HG03520 (cell line): ENCODE results near the gene SORBS1.

Source experiments
- ATAC-seq: cut with Tn5 transposase; IDR thresholded peaks from one replicate; pipeline ENCODE4 v1.9.1; 2021; ENCODE audit warnings: mild to moderate bottlenecking, moderate library complexity; ENCODE audit not compliant: unreplicated experiment

SORBS1 gene

DNA sequence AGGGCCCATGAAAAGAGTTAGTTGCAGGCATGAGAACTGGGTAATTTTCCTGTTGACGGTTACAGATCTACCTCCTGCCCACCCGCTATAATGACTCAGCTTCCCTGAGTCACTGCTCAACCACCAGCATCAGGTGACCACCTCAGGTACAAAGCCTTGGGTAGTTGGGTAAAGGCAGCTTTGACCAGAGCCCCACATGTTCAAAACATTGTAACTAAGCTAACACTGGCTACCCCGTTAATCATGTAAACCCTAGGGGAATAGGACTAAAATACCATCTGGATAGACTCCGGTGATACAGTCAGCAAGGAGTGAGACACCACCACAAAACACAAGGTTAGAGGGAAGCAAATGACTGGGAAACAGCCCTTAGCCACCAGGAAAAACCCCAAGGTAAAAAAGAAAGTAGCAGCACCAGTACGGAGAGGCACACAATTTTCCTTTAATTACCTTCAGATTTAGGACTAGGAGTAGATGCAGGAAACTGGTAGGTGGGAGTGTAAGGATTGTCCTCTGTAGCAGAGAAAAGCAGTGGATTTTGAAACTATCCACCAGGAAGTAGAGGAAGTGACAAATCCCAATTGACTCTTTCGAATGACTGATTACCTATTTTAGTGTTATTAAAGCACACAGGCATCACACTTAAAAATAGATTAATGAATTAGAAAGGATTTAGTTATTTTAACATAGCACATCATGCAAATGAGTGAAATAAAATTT is 166.8 kb downstream of the SORBS1 start:
- ATAC-seq: peak; percentile 63

DNA sequence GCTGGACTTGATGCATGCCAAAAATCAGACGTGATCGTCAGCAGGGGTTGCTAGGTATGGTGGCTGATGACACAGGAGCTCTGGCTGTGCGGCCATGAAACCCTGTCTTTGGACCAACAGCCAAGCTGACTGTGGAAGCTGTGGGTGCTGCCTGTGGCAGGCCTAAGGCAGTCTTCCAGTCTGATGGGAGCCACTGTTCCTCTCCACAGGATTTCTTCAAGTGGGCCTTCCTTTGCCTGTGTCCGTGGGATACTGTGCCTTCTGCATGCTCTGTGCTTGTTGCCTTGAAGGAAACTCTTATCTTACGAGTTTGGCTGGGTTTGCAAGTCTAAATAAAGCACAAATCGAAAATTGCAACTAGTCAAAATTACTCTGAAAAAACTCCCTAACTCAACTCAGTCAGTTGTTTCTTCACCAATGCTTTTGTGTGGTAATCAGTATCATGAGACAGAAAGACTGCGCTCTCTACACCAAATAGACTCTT is 168.4 kb downstream of the SORBS1 start:
- no peak for ATAC-seq

DNA sequence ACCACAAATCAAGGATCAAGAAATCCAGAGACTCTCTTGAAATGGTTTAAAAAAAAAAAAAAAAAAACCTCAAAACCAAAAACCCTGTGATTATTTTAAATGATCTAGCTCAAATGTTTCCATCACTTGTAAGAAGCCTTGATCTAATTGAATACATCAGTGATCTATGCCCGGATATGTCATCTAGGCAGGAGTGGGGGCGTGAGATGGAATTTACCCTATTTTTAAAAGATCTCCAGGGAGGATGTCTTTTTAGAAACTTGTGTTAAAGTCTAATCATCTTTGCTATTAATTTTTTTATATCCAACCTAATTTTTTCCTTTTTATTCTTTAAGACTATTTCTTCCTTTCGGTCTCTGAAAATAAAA is 169.0 kb downstream of the SORBS1 start:
- ATAC-seq: no peak

DNA sequence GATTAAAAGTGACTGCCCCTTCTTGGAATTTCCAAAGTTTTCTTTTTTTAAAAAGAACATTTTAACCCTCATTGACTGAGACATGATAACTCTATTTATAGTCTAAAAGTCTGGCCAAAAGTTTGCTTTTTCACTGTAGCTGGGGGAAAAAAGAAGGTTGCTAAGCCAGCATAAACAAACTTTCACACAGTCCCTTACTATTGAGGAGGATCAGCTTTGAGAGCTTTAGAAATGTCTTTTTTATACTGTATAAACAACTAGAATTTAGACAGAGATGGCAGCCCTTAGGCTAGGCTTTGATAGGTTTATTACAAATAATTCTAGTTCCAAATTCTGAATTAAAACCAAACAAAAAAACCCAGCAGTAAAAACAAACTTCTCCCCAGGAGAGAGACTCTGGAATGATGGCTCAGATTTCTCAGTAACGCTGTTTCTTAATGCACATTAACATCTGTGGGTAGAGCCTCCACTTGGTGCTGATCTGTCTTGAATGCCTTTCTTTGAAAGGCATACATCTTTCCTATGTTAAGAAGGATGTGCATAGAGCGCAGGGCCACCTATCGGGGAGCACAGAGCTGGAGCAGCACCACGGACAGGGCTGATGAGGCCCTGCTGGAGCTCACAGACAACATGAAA is 169.5 kb downstream of the SORBS1 start:
- no peak for ATAC-seq

DNA sequence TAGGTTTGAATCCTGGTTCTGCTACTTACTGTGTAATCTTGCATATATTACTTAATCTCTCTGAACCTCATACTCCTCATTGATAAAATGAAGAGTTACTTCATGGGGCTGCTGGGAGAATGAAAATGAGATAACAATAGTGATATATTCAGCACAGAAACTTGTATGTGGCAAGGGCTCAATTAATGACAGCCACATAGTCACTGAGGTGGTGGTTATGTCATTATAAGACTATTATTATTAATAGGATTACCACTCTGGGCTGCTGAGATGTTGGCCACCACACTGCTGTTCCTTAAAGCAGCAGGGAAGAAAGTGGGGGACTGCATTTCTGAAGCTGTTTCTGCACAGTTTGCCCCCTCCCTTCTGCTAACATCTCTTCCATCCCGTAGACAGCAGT is 170.0 kb downstream of the SORBS1 start:
- no peak for ATAC-seq

DNA sequence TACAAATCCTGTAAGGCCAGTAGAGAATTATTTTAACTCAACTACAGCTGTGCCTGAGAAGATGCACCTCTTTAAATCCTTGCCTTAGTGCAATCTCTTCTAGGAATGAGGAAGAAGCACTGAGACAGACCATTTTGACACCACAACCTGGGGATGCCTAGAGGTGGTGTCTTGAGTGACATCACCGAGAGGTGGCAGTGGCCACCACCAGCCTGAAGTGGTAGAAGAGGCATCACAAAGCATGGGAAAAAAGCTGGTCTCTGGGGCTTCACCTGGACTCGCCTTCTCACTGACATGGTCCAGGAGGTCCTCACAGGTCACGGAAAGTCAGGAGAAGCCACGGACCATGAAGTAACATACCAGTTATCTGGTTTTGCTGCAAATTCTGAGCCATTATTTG is 171.2 kb downstream of the SORBS1 start:
- ATAC-seq: no peak

DNA sequence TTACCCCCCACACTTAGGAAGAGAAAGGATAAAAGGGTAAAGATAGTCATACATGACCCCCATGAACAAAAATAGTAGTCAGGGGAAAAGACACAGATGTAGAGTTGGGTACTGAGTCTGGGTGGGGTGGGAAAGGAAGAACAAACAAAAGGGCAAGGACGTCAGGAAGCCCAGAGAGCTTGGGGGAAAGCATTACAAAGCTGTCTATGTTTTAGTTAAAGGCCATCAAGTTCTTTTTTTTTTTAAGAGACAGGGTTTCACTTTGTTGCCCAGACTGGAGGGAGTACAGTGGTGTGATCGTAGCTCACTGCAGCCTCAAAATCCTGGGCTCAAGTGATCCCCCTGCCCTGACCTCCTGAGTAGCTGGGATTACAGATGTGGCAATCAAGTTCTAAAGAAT is 172.0 kb downstream of the SORBS1 start:
- no peak for ATAC-seq

DNA sequence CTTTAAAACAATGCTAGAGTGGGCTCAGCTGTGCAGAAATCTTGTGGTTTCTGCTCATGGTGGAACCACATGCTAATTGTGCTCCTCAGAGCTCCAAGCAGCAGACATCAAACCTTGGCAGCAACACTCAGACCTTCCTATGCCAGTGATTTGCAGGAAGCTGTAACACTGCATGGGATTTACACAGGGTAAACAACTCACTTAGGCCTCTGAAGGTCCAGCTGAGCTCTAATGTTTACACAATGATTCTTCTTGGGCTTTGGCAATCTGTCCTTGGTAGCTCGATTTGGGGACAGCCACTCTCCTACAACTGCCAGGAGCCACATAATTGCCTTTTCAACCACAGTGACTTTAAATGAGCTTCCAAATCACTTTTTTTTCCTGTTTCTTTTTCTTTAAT is 172.6 kb downstream of the SORBS1 start:
- ATAC-seq: no peak

DNA sequence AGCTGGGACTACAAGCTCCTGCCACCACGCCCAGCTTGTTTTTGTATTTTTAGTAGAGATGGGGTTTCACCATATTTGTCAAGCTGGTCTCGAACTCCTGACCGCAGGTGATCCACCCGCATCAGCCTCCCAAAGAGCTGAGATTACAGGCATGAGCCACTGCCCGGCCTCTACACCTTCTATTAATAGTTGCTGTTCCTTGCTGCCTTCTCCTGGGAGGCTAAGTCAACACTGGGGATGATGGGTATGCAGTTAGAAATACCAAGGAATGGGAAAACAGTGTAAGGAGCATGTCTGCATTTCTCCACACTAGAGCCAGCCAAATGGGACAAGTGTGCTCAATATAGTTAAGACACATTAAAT is 173.1 kb downstream of the SORBS1 start:
- ATAC-seq: no peak

DNA sequence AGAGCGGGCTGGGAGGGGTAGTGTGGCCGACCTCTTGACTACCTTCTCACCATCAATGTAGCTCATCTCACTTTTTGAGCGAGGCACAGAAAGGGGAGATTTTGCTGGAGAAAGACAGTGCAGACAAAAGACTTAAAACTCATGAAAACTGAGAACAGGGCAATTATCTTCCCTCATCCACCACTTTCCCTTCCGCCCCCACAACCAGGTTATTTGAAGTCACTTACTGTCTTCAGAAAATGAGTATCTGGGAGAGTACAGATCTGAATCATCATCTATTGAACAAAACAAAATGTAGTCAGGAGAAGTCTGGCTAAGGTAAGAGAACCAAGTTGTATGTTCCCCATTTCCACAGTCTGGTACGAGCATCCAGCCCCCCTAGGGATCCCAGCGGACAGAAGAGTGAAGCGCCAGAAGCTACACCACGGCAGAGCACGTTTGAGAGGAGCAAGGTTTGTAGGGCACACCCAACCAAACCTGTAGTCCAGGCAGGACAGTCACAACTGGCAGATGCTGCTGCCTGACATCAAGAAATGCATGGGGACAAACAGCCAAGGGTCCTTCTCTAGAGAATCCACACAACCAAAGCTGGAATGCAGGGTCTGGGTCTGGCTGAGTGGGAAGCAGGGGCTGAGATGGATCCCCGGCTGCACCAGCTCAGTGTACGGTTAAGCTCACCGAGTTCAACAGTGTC is 177.0 kb downstream of the SORBS1 start:
- no peak for ATAC-seq

DNA sequence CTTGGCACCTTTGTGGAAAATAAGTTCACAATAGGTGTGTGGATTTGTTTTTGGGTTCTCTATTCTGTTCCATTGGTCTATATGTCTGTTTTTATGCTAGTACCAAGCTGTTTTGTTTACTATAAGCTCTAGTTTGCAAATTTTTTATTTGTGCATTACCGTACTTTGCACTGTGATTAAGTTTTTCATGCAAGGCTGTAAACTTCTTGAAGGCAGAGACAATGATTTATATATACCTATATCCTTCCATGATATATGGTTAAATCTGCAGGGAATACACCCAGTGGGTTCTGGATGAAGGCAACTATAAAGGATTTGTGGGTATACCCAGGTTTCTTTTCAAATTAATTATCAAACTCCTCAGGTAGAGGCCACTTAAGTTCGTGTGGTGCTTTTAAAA is 178.6 kb downstream of the SORBS1 start:
- no peak for ATAC-seq

DNA sequence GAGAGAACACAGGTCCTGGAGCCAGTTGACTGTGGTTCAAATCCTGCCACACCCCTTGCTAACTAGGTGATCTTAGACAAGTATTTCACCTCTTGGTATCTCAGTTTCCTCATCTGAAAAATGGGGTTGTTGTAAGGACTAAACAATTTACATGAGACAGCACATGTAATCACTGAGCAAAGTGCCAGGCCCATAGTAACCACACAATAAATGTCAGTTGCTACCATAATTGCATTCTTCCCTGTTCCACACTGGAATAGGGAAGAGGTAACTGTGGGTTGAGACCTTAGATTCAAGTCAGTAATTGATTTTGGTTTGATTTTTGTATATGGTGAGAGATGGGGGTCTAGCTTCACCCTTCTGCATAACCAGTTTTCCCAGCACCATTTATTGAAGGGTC is 179.0 kb downstream of the SORBS1 start:
- no peak for ATAC-seq

DNA sequence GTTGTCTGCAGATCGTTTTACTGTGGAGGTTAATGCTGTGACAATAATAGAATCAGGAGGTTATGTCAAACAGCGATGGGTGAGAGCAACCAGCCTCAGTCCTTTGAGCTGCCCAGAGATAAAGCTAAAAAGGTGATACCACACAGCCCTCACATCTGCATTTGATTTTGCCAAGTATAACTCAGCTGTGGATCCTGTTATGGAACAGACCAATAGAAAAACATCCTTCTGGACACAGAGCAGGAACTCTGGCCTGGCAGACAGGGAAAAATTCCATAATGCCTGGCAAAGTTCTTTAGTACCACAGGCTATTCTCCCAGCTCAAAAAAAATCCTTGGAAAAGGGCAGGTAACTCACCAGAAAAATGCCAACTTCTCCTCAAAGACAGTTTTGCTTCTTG is 183.2 kb downstream of the SORBS1 start:
- no peak for ATAC-seq

DNA sequence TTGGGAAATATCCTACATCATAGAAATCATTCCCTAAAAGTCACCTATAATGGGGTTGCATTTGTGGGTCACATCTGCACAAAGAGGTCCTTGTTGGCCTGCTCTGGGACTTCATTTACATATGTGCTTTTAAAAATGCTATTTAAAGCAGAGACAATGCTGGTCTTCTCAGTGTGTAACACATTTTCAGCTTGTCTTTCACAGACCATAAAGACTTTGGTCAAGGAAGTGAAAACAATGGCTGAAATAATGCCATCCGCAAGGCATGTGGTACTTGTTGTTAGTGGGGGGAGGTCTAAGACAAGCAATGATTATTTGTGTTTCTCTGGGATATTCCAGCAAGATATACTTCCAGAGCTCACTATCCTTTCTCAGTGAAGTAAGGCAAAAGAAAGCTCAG is 185.8 kb downstream of the SORBS1 start:
- no peak for ATAC-seq

DNA sequence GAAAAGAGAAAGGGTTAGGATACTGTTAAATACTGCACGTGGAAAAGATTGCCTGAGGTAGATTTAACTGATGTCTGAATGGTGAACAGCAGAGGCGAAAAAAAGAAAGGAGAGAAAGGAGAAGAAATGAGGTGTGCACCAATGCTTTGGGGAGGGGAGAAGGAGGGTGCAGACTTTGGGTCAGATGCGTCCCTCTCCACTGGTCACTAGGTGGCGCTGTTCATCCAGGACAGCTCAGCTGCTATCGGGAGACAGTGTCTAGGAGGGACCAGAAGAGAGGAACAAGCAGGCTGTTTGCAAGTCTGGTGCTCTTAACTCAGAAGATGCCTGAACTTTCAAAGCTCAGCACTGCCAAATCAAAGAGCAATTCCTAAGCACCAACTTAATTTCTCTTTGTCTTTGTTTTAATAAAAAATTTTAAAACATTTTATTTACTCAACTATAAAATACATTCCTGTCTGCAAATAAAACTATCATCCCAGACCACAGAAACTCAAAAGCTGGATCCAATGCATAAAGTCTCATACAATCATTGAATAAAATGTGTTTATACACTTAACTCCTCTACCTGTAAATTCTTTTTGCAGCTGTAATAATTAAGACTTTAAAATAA is 186.5 kb downstream of the SORBS1 start:
- peak; percentile 93 for ATAC-seq

DNA sequence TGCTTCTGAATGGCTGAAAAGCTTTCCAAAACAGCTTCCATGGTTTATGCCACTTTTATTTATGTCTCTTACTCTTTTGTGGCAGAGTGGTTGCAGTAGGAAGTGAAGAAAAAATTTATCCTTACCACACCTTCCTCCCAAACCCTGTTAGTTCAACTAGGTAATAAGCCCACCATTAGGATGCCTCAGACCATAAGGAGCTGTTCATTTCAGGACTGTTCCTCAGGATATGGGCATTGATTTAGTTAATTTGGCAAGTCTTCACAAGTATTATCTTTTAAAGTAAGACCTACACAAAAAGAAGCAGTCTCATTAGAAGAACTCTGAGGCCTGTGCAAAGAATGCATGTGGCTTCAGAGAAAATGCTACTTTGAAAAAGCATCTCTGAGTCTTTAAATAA is 187.5 kb downstream of the SORBS1 start:
- ATAC-seq: no peak

DNA sequence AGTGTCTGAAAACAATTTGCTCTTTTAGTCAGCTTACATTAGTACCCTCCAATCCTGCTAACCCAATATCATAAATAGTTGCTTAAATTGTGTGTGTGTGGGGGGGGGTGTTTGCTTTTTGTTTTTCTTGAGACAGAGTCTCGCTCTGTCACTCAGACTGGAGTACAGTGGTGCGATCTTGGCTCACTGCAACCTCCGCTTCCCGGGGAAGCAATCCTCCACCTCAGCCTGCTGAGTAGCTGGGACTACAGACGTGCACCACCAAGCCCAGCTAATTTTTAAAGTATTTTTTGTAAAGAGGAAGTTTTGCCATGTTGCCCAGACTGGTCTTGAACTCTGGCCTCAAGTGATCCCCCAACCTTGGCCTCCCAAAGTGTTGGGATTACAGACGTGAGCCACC is 196.8 kb downstream of the SORBS1 start:
- no peak for ATAC-seq

DNA sequence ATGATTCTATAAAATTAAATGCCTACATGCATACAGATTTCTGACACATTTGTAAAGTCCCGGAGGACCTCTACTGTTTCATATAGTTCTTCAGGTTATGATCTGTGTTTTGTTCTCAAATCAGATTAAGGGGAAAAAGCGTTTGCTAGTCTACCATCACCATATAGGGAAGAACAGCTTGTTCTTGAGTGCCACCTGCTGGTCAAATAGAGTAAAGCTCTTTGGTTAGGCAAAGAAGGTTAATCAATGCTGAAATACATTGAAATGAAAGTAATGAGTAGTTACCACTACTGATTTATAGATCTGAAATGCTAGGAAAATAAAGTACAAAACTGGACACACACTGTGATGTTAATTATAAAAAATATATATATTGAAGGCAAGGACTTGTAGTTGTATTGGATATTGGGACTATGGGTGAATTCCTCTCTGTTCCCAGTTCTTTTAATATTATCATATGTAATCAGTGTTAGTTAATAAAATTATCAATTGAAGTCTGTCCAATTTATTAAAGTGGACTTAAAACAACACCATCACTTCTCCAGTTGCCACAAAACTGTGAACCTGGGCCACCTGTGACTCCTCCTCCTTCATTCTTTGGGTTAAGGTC is 197.8 kb downstream of the SORBS1 start:
- peak; percentile 69 for ATAC-seq

DNA sequence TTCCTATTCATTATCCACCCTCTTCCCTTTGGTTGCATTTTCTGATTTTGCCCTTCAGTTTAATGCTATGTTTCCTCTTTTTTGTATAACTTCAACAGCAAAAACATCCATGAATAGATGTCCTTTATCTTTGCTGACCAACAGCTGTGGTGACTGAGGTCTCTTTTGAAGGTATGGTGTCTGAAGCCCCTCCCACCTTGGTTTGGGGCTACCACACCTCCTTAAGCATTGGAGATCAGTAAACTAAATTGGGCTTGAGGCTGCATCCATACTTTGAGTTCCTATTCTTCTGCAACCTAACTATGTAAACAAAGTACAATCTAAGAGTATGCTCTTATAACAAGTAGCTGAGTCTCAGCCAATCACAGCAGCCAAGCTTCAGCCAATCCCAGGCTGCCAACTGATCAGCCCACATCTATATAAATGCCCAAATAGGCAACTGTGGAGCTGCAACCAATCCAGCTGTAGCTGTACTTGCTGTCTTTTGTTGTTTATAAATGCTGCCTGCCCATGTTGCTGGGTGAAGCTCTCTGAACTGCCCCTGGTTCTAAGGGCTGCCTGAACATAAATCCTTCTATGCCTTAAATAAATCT is 201.0 kb downstream of the SORBS1 start:
- ATAC-seq: peak; percentile 54

DNA sequence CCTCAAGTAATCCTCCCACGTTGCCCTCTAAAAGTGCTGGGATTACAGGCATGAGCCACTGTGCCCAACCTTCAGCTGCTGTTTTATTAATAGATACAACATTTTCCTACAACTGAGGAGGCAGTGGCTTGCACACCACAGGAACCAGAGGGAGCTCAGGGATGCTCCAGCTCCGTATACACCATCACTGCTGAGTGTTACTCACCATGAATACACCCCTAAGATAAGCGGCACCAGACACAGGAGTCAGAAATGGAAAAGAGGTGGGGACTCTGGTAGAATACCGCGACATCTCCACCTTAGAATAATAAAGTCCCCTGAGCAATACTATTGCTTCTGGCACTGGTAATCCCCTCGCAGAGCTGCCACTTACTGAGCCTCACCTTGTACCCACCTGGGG is 201.7 kb downstream of the SORBS1 start:
- no peak for ATAC-seq
